Subcutaneous adipose tissue (tissue), 4 donors: Measurements from ENCODE around the gene KMT2D. TPM values are rescaled to one million over a fixed set of nuclear protein-coding genes. Genes with fewer than 3 reads are reported as not detected.

Experiments
- total RNA-seq, 4 donors: library from RNA; depleted of rRNA; stranded (reverse); fragments of >200 nt; gene quantifications; one replicate each; pipeline ENCODE4 v1.1.0, GENCODE V29; 2016
- TF ChIP-seq, protein P1 (sequence below): fragments of 450-650 bp; IDR thresholded peaks from one replicate; pipeline ENCODE4 v1.5.1; 2016; ENCODE audit warnings: low read depth, mild to moderate bottlenecking, control low read depth, antibody characterized with exemption, moderate library complexity

KMT2D gene
- total RNA-seq, 4 donors from 2014 or later: 27.6 to 92.1 (median 42.9) TPM

DNA sequence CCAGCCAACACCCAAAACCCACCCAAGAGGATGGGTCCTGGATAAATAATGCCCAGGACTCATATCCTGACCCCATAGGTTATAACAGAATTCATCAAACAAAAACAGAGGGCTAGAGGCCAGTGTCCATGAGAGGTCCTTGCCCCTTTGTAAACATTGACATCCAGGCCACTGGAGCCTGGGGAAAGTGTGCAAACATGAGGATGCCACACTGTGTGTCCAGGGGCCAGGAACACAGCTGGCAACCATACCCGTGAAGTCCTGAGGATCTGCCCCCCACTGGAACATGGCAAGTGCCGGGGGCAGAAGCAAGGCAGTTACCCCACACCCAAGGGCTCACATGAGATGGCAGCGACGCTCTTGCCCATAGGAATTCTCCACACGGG is 4.2 kb upstream of the KMT2D start:
- TF ChIP-seq, protein P1, sequence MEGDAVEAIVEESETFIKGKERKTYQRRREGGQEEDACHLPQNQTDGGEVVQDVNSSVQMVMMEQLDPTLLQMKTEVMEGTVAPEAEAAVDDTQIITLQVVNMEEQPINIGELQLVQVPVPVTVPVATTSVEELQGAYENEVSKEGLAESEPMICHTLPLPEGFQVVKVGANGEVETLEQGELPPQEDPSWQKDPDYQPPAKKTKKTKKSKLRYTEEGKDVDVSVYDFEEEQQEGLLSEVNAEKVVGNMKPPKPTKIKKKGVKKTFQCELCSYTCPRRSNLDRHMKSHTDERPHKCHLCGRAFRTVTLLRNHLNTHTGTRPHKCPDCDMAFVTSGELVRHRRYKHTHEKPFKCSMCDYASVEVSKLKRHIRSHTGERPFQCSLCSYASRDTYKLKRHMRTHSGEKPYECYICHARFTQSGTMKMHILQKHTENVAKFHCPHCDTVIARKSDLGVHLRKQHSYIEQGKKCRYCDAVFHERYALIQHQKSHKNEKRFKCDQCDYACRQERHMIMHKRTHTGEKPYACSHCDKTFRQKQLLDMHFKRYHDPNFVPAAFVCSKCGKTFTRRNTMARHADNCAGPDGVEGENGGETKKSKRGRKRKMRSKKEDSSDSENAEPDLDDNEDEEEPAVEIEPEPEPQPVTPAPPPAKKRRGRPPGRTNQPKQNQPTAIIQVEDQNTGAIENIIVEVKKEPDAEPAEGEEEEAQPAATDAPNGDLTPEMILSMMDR: no peak

DNA sequence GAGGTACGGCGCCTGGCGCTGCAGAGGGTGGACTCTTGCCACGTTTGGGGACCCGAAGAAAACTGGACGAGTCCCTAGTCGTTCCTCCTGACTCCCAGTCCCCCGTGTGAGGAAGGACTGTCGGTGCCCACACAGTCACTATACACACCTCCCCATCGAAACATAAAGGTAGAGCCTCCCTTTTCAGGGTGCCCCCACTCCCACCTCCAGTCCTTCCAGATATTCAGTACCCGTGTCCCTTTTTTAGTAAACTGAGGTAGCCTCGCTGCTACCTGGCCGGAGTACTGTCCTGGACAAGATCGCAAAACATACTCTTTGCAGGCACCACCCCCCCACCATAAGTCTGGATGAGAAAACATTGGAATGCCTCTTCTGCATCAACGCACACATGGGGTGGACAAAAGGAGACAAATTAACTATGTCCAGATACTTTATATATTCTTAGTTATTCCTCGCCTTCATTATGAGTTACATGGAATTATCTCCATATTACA is 610 bp upstream of the KMT2D start:
- TF ChIP-seq, protein P1: no peak

DNA sequence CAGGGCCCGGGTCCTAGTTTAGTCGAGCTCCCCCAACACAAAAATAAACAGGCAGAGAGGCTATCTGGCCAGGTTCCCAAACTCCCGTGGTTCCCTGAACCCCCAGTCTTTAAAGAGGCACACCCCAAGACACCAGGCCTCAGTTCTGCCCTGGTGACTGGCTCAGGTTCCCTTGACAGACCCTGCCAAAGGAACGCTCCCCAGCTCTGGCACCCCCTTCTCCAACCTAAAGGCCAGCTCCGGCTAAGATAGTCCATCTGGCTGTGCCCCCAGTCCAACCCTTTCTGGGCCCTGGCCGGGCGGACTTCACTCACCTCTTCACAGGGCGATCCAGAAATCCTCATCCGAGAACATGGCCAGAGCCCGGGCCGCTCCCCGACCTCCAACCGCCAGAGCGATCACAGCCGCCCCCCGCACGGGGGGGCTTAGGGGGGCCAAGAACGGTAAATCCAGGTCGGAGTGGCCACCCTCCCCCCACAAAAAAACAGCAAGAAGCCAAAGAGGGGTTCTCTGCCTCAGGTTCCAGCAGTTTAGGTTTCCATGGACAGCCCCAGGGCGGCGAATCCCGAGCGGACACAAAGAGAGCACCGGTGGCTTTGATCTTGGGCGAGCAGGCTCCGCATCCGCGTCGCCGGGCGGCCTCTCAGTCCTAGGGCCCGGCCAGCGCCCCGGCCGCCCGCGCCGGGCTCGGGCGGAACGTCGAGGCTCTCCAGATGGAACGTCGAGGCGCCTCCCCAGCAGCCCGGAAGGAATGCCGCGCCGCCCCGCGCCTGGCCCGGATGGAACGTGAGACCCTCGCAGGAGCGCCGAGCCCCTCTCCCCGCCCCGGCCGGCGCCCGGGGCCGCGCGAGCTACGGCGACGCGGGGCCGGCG is 1.1 kb downstream of the KMT2D start:
- TF ChIP-seq, protein P1: no peak

DNA sequence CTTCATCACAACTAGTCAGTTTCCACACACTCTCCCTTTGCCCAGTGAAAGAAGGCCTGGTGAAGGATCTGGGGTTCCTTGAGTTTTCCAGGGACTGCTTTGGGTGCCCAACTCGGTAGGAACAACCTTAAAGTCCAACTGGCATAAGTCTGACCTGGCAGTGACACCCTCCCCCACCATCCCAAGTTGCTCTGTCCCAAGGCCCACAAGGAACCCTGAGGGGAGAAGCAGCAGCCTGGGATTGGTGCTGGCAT is 1.6 kb downstream of the KMT2D start:
- TF ChIP-seq, protein P1: no peak

DNA sequence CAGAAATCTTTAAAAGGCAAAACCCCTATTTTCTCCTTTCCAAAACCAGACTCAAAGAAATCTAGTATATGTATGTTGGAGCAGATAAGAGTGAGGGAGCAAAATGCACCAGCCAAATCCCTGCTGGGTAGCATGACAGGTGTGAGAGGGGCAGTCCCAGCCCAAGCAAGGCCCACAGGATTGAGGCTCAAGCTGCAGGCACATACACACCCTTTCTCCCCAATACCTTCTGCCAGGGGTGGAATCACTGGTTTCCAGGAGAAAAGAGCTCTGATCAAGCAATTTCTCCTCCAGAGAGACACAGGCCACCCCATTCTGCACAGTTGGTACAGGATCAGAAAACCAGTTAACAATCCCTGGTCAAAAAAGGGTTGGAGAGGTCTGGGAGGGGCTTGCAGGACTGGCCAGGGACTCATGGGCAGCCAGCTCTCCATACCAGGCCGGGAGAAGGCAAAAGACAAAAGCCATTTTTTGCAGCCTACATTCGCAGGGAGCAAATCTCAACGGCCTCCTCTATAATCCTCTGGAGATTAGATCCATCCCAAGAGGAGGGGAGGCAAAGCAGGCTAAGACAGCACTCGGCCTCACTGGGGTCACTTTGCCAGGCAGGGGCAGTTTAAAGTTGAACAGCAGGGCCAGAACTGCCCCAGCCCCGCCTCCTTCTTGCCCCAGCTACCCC is 2.1 kb downstream of the KMT2D start:
- TF ChIP-seq, protein P1: no peak

DNA sequence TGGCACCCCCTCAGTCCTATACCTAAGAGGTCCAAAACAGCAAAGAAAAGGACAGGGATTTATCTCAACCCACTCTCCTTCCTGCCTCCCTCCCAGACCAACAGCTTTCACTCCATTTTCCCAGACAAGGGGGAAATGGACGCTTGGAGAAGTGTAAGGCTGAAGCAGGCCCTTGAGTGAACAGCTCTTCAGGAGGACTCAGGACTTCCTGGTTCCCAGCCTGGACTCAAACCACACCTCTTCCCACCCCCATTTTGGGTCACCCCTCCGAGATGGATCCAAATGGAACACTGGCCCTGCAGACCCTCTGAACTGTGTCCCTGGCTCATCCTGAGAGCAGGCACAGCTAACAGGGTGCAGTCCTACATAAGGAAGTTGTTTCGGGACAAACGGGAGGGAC is 2.7 kb downstream of the KMT2D start:
- TF ChIP-seq, protein P1: no peak

DNA sequence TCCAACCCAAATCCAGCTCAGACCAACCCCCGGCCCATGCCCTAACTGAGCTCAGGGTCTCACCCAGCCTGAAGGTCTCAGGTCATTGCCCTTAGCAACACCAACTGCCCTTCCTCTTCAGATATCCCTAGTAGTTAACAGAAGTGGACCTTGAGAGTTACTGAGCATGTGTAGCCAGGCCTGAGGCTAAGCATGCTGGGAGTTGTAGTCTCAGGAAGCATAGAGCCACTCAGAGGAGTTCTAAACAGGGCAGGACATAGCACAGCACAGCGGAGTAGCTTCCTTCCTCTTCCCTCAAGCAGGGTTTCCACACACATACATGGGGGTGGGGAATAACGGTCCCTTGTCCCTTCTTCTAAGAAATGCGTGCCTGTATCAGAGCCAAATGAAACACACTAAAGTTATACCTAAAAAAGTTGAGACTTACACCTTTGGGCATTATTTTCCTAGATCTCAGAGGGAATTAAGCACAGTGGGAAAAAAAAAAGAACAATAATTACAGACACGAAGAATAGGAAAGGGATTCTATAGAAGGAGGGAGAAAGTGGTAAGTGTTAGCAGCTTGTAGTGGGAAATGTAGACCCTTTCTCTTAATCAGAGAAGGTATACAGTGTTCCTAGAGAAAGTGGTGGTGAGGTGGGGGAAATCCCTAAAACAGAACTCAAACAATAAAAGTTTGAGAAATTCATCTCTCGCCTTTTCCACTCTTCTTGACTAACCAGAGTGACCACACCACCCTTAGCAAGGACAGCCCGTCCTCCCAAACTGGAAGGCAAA is 4.4 kb downstream of the KMT2D start:
- TF ChIP-seq, protein P1: no peak
